8988T (cell line): ENCODE results near the gene PANK4.

Experiments used
- DNase-seq: peaks from one replicate; pipeline ENCODE4 v3.0.0; 2011

PANK4 gene

DNA sequence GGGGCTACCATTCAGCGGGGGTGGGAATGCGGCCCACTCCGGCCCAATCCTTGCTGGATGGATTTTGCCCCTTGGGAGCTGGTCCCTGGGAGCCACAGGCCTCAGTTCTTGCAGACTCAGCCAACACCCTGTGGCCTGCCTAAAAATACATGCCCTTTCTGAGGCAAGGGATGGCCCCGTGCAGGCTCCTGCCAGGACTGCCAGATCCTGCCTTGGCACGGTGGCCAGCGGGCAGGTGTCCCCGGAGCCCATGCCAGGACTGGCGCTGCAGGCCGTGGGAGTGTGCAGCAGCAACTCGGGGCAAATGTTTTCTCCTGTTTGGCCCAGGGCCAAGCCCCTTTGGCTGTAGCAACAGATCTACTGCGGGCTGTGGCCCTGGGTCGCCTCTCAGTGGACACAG lies 1.6 kb upstream of the PANK4 start:
- DNase-seq = no peak

DNA sequence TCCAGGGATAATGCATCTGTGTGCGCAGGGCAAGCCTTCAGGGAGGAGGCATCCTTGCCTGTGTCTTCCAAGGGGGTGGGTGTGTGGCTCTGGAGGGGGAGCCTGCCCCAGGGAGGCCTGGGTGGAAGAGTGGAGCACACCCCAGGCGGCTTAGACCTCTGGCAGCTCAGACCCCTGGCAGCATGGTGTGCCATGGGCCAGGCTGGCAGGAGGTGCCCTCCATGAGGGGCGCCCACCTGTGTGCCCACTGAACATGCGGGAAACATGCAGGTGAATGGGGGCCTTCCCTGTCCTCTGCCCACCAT lies 1.1 kb upstream of the PANK4 start:
- DNase-seq = no peak

DNA sequence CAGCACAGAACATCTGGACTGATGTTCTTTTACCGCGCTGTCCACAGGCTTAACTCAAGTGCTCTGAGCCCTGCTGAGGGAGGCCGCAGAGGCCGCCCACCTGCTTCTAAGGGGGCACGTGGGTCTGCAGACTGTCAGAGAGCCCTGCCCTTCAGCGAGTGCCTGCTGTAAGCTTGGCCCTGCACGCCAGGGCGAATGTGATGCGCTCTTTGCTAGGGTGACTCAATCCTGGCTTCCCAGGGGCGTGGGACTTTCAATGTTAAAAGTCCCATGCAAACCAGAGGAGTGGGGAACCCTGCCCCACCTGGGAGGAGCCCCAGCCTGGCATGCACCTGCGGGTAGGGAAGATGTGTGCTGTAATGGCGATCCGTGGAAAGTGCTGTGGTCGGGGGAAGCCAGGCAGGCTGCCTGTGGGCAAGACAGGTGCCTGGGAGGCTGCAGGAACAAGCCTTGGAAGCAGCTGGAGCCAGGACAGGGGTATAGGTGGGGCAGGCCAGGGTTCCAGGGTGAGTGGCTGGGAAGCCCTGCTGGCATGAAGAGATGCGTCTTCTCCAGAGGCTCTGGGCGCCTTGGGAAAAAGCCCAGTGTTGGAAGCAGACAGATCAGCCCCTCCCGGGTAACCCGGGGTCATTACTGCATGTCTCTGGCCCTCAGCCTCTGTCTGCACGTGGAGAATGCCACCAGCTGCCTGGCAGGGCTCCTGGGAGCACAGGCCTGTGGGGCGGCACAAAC lies 594 bp upstream of the PANK4 start:
- no peak for DNase-seq

GRCh38 chr1:2525572-2525919 lies 850 bp downstream of the PANK4 start:
- DNase-seq = no peak

- DNase-seq = no peak
Observed at GRCh38 chr1:2523891-2524609, 2.3 kb downstream of the PANK4 start.

GRCh38 chr1:2523191-2523890 lies 3.1 kb downstream of the PANK4 start:
- no peak for DNase-seq

DNA sequence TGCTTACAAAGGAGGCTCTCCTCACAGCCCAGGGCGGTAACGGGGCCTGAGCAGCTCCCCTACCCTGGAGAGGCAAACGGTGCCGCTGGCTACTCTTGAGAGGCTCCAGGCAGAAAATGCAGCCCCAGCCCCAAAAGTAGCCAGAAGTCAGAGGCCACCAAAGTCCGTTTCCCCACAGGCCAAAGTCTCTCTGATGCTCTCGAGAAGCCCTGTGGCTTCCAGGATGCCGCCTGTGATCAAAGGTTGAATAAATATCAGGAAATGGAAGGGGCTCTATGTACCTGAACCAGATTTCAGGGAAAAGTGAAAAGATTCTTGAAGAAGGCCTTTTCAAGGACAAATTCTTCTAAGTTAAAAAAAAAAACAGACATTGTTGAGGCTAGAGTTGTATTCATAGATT lies 4.2 kb downstream of the PANK4 start:
- DNase-seq = no peak

- DNase-seq = no peak
Observed at GRCh38 chr1:2520806-2521205, 5.6 kb downstream of the PANK4 start.

GRCh38 chr1:2520206-2520605 lies 6.2 kb downstream of the PANK4 start:
- DNase-seq = no peak

DNA sequence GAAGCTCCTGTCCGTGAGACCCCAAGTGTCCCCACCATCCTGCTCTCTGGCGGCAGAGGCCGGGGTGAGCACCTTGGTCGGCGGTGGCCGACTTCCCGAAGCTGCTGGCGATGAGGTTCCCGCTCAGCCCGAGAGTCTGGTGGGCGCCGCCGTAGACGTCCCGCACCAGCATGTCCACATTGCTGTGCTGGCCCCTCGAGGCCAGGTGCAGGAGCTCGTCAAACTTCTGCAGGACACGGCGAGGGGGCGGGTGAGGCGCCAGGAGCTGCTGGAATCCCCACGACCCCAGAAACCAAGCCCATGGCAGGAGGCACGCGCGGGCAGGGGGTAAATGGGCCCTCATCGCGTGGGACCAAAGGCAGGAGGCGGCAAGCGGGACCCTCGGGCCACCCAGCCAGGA lies 6.7 kb downstream of the PANK4 start:
- no peak for DNase-seq

DNA sequence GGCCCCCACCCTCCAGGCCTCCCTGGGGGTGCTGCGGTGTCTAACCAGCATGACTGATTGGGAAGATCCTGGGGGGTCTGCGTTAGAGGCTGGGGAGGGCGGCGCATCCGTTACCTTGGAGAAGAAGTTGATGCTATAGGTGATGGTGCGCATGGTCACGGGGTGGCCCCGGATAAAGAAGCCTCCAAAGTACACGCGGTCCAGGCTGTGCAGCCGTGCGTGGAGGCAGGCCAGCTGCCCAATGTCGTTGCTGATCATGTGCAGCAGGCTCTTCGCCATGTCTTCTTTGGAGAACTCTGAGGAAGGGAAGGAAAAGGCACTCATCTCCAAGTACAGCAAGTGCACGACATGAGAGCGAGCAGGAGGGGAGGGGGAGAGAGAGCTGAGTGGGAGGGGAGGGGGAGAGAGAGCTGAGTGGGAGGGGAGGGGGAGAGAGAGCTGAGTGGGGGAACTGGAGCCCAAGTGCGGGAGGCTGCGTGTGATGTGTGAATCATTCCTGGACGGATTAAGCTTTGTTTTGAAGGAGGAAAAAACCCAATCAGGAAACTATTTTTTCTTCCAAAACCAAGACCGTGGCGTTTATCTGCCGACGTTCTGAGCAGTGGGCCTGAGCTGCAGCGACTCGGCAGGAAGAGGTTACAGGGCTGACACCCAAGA lies 7.2 kb downstream of the PANK4 start:
- DNase-seq = no peak

- no peak for DNase-seq
Observed at GRCh38 chr1:2518528-2518927, 7.9 kb downstream of the PANK4 start.

GRCh38 chr1:2517966-2518365 lies 8.4 kb downstream of the PANK4 start:
- no peak for DNase-seq

GRCh38 chr1:2516946-2517345 lies 9.4 kb downstream of the PANK4 start:
- no peak for DNase-seq

DNA sequence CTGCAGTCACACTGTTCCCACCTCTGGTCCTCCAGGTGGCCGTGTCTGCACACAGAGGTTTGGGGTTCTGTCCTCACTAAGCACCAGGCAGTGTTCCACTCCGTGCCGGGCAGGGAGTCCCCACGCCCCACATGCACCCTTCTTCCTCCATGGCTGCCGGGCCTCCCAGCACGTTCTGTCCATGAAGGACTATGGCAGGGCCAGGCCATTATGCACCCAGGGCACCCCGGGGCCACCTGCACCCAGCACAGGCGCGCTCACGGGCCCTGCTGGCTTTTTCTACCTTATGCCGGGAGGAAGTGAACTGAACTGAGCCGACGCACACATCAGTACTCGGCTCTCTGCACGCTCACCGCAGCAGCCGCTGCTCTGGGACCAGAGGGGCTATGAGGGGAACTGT lies 10.3 kb downstream of the PANK4 start:
- DNase-seq = no peak

DNA sequence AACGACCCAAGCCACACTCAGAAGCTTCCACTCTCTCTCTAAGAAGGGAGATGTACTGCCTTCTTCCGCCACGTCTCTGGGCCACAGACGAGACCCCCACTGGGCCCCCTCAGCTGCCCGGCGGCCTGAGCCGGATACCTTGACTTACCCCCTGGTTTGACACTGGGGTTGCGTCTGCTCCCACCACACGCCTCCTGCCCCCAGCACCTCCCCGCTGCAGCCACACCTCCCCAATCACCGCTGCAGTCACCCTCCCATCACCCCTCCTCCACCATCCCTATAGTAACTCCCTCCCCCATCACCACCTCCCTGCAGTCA lies 10.7 kb downstream of the PANK4 start:
- DNase-seq = no peak

- no peak for DNase-seq
Observed at GRCh38 chr1:2514863-2515762, 11.3 kb downstream of the PANK4 start.

GRCh38 chr1:2513939-2514652 lies 12.3 kb downstream of the PANK4 start:
- DNase-seq = no peak

DNA sequence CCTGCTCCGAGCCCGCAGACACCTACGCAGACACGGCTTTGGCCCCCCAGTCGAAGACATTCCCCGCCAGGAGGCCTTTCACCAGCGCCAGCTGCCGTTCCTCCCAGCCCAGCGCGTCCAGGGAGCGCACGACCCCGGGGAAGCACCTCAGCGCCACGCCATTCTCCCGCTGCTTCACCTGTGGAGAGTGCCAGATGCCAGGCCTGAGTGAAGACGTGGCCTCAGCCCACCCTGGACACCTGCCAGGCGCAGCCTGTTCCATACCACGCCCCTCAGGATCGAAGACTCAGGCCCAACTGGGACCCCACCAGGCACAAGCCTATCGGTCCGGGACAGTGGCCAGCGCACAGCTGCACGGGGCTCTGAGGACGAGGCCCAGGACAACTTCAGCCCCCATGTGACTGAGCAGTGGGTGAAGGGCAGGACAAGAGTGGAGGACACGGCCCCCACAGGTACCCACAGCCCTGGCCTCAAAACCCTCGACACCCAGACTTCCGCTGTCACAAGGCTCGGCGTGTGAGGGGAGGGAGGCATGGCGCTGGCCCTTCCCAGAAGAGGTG lies 13.5 kb downstream of the PANK4 start:
- no peak for DNase-seq

- DNase-seq = no peak
Observed at GRCh38 chr1:2510366-2511155, 15.8 kb downstream of the PANK4 start.

GRCh38 chr1:2509589-2509988 lies 16.8 kb downstream of the PANK4 start:
- DNase-seq = no peak
